GM21390 (cell line): ENCODE data around the gene SASH1.

Experiments
- ATAC-seq: cut with Tn5 transposase; IDR thresholded peaks from one replicate; pipeline ENCODE4 v1.9.1; 2021; ENCODE audit not compliant: unreplicated experiment

The SASH1 gene

DNA sequence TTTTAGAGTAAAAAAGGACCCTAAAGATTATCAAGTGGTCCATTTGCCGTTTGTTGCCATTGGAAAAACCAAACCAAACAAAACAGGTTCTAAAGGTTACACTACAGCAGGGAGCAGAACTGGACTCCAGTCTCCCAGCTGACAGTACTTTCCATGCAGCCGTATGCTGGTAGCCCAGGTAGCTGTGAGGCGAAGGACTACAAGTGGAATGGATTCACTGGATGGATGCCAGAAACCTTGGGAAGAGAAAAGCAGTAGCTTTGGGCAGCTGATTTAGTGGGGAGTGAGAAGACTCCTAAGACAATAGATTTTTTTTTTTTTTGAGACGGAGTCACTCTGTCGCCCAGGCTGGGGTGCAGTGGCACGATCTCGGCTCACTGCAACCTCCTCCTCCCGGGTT is 88.3 kb downstream of the SASH1 start:
- no peak for ATAC-seq

DNA sequence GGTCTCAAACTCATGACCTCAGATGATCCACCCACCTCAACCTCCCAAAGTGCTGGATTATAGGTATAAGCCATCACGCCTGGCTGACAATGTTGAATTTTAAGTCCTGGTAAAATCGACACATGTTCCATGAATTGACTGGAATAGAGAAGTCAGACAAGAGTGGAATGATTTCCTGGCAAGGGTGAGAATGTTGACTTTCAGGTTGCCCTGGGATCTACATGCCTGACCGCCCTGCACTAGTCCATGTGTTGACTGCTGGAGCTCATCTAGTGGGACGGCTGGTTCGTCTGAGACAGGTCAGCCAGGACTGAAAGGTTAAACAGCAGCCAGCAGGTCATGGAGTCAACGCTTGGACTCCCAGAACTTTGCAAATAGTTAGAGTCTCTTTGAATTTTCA is 88.8 kb downstream of the SASH1 start:
- no peak for ATAC-seq

DNA sequence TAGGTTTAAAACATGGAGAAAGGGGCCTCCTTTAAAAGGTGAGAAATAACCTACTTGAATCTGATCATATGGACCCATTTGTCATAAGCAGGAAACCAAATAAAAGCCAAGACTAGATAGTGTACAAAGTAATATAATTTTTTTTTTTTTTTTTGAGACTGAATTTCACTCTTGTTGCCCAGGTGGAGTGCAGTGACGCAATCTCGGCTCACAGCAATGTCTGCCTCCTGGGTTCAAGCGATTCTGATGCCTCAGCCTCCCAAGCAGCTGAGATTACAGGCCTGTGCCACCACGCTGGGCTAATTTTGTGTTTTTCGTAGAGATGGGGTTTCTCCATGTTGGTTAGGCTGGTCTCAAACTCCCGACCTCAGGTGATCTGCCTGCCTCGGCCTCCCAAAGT is 89.2 kb downstream of the SASH1 start:
- ATAC-seq, result no peak

DNA sequence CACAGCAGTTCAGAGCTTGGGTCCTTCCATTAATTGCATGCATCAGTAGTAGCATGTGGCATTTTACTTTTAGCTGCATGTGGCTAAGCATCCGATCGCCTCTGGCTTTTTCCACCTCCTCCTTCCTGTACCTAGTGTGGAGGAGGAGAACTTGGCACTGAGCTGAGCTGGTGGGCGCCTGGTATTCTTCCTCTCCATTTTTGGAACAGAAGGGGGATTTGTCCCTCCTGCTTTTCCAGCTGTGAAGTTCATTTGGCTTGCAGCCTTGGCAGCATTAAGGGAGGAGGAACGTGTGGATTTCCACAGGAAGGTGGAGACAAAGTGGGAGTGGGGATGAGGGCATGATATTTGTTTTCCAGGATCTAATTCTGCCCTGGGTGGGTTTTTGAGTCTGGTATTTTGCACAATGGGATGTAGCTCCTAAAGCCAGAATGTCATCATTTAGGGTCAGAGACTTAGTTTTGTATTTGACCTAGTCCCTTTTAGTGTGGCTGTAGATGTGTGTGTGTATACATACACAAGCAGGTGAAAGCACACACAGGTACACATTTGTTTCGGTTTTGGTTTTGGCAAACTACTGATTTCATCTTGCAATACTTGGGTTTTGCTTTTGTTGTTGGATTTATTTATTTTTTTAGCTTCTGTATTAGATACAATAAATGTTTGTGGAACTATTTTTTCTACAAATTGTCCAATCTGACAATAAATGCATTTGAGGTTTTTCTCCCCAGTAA is 90.0 kb downstream of the SASH1 start:
- no peak for ATAC-seq

DNA sequence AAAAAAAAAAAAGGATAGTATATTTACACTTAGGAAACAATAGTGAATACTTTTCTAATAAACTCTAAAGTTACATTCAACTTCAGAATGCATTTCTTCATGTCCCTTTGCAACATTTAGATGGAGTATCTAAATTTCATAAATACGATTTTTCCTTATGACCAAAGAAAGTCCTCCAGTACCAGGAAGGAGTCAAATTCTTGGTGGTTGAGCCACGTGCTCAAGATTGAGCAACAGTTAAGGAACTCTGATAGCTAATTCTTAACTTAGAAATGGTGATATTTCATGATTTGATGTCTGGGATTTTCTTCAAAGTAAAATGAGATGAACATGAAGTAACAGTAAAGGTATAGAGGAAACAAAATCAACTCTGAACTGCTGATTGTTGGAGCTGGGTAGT is 92.7 kb downstream of the SASH1 start:
- ATAC-seq, result no peak

DNA sequence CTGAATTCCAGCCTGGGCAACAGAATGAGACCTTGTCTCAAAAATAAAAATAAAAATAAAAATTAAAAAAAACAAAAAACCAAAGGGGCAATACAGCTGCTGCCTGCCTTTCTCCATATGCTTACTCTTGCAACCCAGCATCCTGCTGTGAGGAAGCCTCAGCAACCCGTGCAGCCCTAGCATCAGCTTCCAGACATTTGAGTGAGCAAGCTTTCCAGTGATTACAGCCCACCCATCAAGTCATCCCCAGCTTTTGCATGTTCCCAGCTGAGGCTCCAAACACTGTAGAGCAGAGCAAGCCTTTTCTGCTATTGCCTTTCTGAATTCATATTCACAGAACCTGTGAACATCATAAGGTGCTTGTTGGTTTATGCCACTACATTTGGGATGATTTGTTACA is 93.8 kb downstream of the SASH1 start:
- ATAC-seq, result no peak

DNA sequence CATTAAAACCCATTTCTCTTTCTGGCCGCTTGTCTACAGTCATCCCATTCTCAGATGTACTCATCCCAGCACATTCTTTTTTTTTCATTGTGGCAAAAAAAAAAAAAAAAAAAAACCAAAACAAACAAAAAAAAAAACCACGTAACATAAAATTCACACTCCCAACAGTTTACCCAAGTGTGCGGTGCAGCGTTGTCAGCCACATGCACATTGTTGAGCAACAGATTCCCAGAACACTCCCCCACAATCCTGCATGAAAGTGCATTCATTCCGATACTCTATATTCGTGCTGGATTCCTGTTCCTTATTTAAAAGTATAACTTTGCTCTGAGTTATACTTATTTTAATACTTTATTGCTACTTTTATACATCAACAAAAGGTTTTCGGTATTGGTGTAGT is 96.0 kb downstream of the SASH1 start:
- no peak for ATAC-seq

DNA sequence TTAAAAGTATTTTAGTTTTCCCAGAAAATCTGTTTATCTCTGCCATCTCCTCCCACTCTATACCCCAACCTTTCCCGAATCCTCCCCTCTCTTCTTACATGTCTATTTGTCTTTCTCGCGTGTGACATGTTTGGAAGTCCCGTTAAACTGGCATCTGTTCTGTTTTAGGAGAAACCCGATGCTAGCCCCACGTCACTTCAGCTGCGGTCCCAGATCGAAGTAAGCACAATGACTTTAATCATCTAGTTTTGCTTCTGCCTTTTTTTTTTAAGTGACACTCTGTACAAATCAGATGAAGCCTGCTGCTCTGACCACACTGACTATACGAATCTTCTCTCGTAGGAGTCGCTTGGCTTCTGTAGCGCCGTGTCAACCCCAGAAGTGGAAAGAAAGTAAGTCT is 97.4 kb downstream of the SASH1 start:
- ATAC-seq, result no peak

DNA sequence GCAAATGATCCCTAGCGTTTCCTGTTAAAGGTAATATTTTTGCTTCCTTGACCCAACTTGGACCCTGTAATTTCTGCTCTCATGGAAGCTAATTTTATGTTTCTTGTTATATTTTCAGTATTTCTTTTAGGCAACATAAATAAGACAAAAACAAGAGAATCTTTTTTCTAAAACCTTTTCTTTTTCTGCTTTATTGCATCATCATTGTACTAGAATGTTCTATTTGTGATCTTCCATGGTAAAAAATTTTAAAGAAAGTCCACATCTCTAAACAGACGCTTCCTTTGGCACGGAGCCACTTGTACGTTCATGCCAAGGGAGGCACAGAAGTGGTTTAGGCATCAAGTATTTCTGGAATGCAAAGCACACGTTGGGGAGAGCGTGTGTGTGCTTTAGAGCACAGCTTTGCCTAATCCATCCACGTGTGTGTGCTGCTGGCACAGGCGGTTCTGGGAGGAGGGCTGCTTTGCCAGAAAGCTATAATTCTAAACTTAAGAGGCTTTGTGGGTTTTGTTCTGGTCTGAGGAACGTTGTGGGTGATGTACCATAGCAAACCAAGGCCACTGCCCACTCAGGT is 98.3 kb downstream of the SASH1 start:
- no peak for ATAC-seq

DNA sequence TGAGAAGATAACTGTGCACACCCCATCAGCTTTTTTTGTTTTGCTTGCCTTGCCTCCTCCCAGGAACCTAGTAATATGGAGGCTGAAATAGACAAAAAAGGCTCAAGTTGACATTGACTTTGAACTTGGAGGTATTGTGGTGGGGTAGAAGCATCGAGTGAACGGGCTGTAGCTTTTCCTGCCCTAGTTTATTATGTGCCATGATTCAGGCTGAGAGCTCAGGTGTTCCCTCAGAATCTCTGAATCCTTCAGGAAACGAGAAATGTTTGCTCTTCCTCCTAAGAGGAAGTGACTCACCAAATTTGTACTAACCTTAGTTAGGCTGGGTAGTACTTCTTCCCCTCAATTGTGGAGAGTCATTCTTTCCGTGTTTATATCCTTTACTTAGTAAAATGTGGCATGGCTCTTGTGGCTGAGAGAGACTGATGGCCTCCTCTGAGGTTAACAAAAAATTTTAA is 98.8 kb downstream of the SASH1 start:
- ATAC-seq, result no peak

DNA sequence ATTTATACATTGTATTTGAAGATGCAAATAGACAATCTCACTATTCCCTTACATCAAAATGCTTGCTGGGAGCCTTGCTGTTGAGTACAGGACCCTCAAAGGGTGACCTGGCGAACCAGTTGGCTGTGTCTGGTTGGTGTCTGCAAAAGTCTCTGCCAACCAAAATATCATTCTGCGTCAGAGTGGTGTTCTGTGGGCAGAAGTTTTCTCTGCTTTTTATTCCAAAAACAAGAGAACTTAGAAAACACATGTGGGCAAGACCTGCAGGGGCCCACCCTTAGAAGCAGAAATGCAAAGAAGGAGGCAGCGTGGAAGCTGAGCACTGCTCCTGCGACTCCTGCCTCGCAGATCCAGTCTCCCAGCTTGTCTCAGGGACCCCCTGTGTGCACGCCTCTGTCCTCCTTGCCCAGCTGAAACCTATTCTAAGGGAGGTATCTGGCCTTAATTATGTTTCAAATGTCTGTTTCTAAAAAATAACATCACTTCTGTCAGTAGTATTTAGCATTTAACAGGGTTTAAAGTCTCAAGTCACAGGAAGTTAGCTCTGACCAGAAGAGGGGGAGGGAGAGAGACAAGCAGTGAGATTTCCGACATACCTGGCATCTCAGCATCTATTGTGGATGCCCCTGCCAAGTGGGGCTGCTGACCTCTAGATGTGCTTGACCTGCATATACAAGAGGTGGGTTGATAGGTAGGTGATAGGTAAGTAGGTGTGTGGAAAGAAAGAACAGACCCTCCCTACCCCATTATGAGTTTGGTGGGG is 101.3 kb downstream of the SASH1 start:
- no peak for ATAC-seq

DNA sequence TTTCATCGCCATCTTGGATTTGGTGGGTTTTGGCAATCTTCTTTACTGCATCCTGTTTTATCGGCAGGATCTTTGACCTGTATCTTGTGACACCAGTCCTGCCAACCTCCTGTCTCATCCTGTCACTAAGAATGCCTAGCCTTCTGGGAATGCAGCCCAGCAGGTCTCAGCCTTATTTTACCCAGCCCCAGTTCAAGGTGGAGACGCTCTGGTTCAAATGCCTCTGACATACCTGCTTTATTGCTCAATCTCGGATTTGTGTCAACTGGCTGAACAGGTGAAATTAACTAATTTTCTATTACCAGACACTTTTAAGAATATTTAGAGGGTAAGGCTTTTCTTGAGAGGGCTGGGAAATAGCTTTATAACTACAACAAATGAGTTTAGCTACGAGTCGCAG is 102.5 kb downstream of the SASH1 start:
- ATAC-seq, result no peak

DNA sequence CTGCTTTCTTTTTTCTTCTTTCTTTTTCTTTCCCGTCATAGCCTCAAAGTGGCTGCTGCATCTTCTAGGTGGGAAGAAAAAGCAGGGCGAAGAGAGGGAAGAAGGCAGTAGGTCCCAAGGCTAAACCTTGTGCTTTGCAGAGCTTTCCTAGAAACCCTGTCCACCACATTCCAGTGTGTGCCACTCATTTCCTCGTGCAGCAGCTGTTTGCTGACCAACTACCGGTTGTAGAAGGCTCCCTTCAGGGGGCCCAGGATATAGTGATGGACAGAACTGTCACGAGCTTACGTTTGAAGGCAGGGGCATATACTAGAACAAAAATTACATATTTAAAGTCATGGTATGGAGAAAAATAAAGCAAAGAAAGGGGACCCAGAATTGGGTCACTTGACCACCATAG is 103.0 kb downstream of the SASH1 start:
- no peak for ATAC-seq

DNA sequence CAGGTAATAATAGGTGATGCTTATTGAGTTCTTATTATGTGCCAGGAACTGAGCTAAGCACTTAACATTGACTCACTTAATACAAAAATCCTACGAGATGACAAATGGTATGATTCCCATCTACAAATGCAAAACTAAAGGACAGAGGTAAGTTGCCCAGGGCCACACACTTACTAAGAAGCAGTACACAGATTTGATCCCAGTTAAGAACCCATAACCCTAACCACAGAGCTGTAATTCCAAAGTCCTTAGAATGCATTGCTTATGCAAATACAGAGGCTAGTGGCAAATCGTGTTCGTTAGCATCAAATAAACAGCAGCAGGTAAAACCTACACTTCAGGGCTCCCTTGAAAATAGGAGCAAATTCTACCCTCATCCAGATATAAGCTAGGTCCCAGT is 104.0 kb downstream of the SASH1 start:
- ATAC-seq, result no peak

DNA sequence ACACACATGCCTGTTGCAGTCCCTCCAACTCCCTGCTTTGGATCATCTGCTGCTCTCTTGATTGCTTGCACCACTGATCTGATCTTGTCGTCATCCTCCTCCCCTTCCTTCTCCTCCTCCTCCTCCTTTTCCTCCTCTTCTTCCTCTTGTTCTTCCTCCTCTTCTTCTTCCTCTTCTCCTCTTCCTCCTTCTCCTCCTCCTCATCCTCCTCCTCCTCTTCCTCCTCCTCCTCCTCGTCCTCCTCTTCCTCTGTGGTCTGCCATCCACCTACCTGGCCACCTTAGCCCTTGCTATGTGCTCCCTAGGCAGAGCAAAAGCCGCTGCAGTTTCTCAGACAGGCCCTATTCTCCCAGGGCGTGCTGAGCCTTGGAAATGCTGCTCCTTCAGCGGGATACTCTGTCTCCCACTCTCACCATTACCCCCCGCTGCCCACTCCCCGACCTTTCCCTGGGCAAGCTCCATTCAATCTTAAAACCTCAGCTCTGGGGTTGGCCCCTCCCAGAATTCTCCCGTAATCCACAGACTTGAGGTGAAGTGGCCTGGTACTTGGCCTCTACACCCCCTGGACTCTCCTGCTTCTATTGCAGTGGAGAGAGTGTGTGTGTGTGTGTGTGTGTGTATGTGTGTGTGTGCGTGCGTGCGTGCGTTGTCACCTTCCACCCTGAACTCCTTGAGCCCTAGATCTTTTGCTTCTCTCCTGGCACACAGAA is 105.0 kb downstream of the SASH1 start:
- ATAC-seq, result no peak

DNA sequence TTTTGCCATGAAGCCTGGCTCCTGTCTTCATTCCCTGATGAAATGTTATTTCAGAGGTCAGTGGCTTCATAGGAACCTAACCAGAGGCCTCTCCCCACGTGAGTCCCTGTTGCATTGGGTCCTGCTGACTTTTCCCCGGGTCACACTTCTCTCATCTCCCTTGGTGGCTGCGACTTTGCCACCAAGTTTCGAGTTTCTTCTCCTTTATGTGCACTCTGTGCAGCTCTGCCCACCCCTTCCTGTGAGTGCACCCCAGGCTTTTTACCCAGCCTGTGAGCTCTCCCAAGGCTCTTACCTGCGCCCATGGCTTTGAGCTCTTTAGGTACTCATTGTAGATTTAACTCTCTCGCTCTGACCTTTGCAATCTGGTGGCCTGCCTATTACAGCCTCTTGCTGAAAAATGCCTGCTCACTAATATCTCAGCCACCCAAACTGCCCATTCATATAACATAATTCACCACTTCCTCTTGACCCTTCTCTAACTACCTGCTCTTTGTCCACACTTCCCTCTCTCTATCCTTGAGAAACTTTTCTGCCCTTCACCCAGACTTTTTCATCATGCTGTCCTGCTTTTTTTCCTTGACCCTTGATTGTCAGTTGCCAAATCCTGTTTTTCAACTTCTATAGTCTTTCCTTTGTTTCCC is 105.9 kb downstream of the SASH1 start:
- no peak for ATAC-seq

DNA sequence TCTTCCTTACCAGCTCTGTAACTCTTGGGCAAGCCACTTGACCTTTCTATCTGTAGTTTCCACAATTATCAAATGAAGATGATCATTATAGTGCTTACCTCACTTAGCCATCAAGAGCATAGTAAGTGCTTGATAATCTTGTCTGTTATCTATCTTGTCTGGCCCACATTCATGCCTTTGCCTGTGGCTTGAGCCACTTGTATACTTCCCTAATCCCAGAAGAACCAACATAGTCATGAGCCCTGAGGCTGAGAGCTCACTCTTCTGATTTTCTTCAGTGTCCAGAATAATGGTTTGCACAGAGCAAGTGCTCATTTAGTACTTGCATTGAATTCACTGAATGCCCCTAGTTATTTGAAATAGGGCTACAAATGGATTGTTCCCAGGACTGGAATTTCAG is 108.2 kb downstream of the SASH1 start:
- ATAC-seq, result no peak

DNA sequence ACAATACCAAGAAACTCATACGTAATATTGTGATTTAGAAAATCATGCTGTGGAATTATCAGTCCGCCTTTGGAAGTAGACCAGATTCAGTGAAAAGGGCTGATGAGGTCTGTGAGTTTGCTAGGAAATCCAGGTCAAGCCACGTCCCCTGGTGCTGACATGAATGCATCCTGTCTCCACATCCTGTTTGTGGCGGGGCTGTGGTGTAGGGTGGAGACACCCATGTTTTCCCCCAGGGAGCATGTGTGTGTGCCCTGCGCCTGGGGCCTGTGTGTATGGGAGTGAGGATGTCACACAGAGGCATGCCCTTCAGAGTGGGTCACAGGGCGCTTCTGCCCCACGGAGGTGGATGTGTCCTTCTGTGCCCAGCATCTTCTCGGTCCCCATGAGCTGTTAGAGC is 109.1 kb downstream of the SASH1 start:
- no peak for ATAC-seq

DNA sequence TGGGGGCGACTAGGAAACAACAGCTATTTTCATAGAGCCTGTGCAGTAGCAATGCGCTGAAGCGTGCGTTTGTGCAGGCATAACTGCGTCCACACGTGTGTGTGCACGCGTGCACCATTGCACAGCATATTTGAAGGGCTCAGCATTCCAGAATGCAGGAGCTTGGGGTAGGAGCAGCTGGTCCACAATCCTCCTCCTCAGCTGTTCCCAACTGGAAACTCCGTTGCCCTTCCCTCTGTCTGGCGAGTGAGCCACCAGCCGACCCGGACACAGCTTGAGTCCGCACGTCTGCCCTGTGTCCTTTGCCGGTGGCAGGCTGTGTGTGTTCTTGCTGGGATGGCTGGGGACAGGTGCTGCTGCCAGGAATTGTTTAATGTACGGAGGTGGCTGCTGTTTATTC is 110.2 kb downstream of the SASH1 start:
- no peak for ATAC-seq

DNA sequence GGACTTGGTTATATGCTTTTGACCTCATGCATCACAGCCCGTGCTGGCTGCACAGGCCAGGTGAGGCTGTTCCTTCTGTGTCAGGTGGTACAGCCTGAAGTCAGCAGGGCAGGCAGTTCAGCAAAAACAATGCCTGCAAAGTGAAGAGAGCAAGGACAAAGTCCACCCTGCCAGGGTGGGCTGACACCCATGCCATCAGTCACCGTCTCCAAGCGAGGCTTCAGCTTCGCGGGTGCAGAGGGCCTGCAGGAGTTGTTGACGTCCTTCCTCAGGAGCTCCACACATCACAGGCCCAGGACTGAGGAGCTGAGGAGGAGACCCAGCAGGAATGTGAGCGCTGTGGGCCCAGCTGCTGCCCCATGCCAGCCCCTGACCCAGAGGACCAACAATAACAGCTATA is 111.3 kb downstream of the SASH1 start:
- no peak for ATAC-seq

DNA sequence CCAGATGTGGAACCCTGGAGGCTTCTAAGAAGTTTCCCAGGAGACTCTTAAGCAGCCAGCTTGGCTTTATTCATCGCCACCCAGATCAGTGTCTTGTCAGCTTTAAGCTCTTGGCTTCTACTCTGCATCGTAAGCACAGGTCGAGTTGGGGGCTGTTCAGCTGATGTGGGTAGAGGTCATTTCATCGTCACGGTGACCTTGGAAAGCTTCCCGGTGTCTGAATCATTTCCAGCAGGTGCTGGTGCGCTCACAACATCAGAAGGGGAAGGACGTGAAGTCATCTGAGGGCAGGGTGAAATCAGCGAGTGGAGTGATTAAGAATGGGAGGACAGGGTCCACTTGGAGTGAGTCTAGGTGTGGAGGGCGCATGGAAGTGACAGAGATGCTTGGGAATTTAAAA is 112.6 kb downstream of the SASH1 start:
- ATAC-seq, result no peak
